Liver (tissue), 3 donors: ENCODE data around the gene TNFSF13.
A peak's percentile ranks its signal among the peaks of the same experiment; 100 is the strongest.

Experiments
- CTCF ChIP-seq: fragments of 150-350 bp; IDR thresholded peaks from 2 replicates; pipeline ENCODE4 v1.5.1; 2017; ENCODE audit warnings: improper control_type of control experiment, low read depth, low read length; ENCODE audit not compliant: missing input control
- JUND ChIP-seq, 2 donors: IDR thresholded peaks; 2 replicates each; pipeline ENCODE4 v1.6.1; 2016; ENCODE audit warnings: antibody characterized with exemption in 2 of 2
- RAD21 ChIP-seq, 2 donors: IDR thresholded peaks; 2 replicates each; pipeline ENCODE4 v1.6.1; 2016; ENCODE audit warnings: antibody characterized with exemption in 2 of 2, mild to moderate bottlenecking in 2 of 2
- RXRA ChIP-seq, 2 donors: IDR thresholded peaks; 2 replicates each; pipeline ENCODE4 v1.6.1; 2017 to 2018; ENCODE audit warnings: antibody characterized with exemption in 2 of 2, mild to moderate bottlenecking in 1 of 2
- TAF1 ChIP-seq: conservative IDR thresholded peaks from 2 replicates; pipeline ENCODE4 v1.6.1; 2016; ENCODE audit warnings: antibody characterized with exemption, mild to moderate bottlenecking
- YY1 ChIP-seq: IDR thresholded peaks from 2 replicates; pipeline ENCODE4 v1.6.1; 2016; ENCODE audit warnings: antibody characterized with exemption, mild to moderate bottlenecking
- donor health status: healthy.
- donor health status: healthy.

DNA sequence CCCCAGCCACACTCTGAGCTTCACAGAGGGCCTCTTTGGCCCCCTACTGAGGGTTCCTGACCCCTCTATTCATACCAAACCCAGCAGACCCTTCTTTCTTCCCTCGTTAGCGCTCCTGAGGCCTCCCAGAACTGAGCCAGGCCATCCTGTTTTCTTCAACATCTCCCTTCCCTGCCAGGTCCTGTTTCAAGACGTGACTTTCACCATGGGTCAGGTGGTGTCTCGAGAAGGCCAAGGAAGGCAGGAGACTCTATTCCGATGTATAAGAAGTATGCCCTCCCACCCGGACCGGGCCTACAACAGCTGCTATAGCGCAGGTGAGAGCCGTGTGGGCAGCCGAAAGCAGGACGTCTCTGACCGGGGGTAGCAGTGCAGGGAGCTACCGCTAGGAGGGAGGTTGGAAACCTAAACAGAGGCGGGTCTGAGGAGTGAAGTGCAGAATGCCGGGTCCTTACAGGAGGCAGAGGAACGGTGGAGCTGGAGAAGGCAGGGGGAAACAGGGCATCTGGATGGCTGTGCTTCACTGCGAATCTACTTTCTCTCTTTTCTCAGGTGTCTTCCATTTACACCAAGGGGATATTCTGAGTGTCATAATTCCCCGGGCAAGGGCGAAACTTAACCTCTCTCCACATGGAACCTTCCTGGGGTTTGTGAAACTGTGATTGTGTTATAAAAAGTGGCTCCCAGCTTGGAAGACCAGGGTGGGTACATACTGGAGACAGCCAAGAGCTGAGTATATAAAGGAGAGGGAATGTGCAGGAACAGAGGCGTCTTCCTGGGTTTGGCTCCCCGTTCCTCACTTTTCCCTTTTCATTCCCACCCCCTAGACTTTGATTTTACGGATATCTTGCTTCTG is 1.9 kb downstream of the TNFSF13 start:
- TF ChIP-seq YY1 (no peak), CTCF (peak; percentile 68), JUND (IDR thresholded peaks at IDR 0.05) (no peak), RAD21 (IDR thresholded peaks at IDR 0.05) (peak in 1 of 2 donors; percentile 51), RXRA (IDR thresholded peaks at IDR 0.05) (no peak), TAF1 (no peak)
